Cortex of kidney (tissue), 1 donor: ENCODE results near the gene RAD51B.

Experiments used
- DNase-seq: peaks from one replicate; lab custom pipeline; 2025; lab: John Stamatoyannopoulos, UW

Gene RAD51B

GRCh38 chr14:68669603-68670358 is 850.2 kb downstream of the RAD51B start:
- no peak for DNase-seq

- DNase-seq = no peak
Observed at GRCh38 chr14:68670359-68670715, 850.8 kb downstream of the RAD51B start.

GRCh38 chr14:68671909-68672308 is 852.3 kb downstream of the RAD51B start:
- no peak for DNase-seq

- no peak for DNase-seq
Observed at GRCh38 chr14:68672609-68673285, 853.2 kb downstream of the RAD51B start.

- DNase-seq = no peak
Observed at GRCh38 chr14:68673464-68673863, 853.9 kb downstream of the RAD51B start.

- no peak for DNase-seq
Observed at GRCh38 chr14:68674538-68675232, 855.1 kb downstream of the RAD51B start.

- DNase-seq = no peak
Observed at GRCh38 chr14:68675233-68675577, 855.6 kb downstream of the RAD51B start.

GRCh38 chr14:68676511-68676943 is 856.9 kb downstream of the RAD51B start:
- no peak for DNase-seq

- no peak for DNase-seq
Observed at GRCh38 chr14:68677476-68677875, 857.9 kb downstream of the RAD51B start.

- DNase-seq = no peak
Observed at GRCh38 chr14:68677901-68678300, 858.3 kb downstream of the RAD51B start.

- DNase-seq = no peak
Observed at GRCh38 chr14:68678471-68678870, 858.9 kb downstream of the RAD51B start.

- no peak for DNase-seq
Observed at GRCh38 chr14:68679301-68679700, 859.7 kb downstream of the RAD51B start.

GRCh38 chr14:68679746-68680467 is 860.3 kb downstream of the RAD51B start:
- DNase-seq = no peak

- DNase-seq = no peak
Observed at GRCh38 chr14:68680541-68681051, 861.0 kb downstream of the RAD51B start.

GRCh38 chr14:68681256-68682011 is 861.9 kb downstream of the RAD51B start:
- DNase-seq = no peak

GRCh38 chr14:68682166-68683103 is 862.9 kb downstream of the RAD51B start:
- no peak for DNase-seq

- DNase-seq = no peak
Observed at GRCh38 chr14:68683326-68683725, 863.7 kb downstream of the RAD51B start.

GRCh38 chr14:68684466-68685418 is 865.2 kb downstream of the RAD51B start:
- DNase-seq = no peak
